Hematopoietic multipotent progenitor cell treated with erythropoietin and hydrocortisone succinate and interleukin-3 and kit ligand, for 4 days (in vitro differentiated cells): ENCODE results near the gene MAD2L1BP.
A peak's percentile ranks its signal among the peaks of the same experiment; 100 is the strongest.

ENCODE experiments used
- DNase-seq: peaks from one replicate; pipeline ENCODE4 v3.0.0-alpha.2; 2015

The MAD2L1BP gene

GRCh38 chr6:43683708-43684455, 48.2 kb downstream of the MAD2L1BP start:
- DNase-seq = peak; percentile 40

GRCh38 chr6:43687079-43687436, 51.4 kb downstream of the MAD2L1BP start:
- DNase-seq = peak; percentile 20

- DNase-seq = peak; percentile 91
Measured at GRCh38 chr6:43687437-43688347, 52.1 kb downstream of the MAD2L1BP start, which contains the start of gene MRPS18A. TSS of gene MRPS18A (minus strand) at chr6:43687791. CDS start at chr6:43687779, 12 bp downstream.

GRCh38 chr6:43689421-43689820, 53.8 kb downstream of the MAD2L1BP start:
- no peak for DNase-seq
